HFF-Myc (cell line): ENCODE results near the gene PPL.

Source experiments
- DNase-seq: peaks from one replicate; pipeline ENCODE4 v3.0.0-alpha.2; 2011; ENCODE audit warnings: low read depth; ENCODE audit errors: extremely low read depth
- H3K4me3 ChIP-seq: replicated peaks from 2 replicates; pipeline ENCODE4 v1.5.1; 2011; ENCODE audit warnings: low read depth, mild to moderate bottlenecking, control low read depth, low read length
- TF ChIP-seq, protein P1 (sequence below): IDR thresholded peaks from 2 replicates; pipeline ENCODE4 v1.5.1; 2012; ENCODE audit warnings: mild to moderate bottlenecking, low read depth, low read length, control low read depth; ENCODE audit errors: missing control alignments

Gene PPL

DNA sequence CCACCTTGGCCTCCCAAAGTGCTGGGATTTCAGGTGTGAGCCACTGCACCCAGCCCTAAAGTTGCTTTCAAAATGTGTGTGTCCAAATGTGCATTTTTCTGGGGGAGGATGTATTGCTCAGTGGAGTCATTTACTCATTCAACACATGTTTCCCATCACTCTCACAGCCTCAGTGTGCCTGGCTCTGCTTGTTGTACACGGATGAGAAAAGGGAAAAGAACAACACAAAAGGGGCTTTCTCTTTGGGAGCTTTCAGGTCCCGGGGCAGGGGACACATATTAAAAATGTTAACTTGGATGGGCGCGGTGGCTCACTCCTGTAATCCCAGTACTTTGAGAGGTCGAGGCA is 1.7 kb upstream of the PPL start:
- TF ChIP-seq, protein P1, sequence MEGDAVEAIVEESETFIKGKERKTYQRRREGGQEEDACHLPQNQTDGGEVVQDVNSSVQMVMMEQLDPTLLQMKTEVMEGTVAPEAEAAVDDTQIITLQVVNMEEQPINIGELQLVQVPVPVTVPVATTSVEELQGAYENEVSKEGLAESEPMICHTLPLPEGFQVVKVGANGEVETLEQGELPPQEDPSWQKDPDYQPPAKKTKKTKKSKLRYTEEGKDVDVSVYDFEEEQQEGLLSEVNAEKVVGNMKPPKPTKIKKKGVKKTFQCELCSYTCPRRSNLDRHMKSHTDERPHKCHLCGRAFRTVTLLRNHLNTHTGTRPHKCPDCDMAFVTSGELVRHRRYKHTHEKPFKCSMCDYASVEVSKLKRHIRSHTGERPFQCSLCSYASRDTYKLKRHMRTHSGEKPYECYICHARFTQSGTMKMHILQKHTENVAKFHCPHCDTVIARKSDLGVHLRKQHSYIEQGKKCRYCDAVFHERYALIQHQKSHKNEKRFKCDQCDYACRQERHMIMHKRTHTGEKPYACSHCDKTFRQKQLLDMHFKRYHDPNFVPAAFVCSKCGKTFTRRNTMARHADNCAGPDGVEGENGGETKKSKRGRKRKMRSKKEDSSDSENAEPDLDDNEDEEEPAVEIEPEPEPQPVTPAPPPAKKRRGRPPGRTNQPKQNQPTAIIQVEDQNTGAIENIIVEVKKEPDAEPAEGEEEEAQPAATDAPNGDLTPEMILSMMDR, result no peak
- no peak for DNase-seq
- no peak overlapping the region for H3K4me3 ChIP-seq

DNA sequence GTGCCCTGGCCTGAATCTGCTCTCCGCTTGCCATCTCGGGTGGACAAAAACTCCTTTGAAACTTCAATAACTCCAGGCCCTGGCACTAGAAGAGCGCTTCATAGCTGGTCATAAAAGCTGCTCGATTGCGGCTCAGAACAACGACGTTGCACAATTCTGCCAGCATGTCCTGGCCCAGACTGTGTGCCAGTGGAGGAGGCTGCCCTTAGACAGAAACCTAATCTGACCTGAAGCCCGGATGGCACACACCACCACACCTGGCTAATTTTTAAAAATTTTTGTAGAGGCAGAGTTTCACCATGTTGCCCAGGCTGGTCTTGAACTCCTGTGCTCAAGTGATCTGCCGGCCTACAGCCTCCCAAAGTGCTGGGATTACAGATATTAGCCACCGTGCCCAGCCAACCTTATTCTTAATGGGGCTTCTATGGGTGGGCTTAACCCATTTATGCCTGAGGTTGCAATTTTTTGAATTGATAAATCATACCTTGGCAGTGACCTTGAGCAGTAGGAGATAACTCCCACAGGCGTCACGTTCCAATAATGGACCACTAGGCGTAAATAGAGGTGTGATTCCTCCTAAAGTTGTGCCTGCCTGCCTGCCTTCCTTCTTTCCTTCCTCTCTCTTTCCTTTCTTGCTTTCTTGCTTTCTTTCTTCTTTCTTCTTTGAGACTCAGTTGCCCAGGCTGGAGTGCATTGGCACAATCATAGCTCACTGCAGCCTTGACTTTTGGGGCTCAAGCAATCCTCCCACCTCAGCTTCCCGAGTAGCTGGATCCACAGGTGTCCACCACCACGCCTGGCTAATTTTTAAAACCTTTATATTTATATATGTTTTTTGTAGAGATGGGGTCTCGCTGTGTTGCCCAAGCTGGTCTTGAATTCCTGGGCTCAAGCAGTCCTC is 1.1 kb upstream of the PPL start:
- H3K4me3 ChIP-seq, result no peak overlapping the region
- TF ChIP-seq, protein P1, result no peak
- no peak for DNase-seq

DNA sequence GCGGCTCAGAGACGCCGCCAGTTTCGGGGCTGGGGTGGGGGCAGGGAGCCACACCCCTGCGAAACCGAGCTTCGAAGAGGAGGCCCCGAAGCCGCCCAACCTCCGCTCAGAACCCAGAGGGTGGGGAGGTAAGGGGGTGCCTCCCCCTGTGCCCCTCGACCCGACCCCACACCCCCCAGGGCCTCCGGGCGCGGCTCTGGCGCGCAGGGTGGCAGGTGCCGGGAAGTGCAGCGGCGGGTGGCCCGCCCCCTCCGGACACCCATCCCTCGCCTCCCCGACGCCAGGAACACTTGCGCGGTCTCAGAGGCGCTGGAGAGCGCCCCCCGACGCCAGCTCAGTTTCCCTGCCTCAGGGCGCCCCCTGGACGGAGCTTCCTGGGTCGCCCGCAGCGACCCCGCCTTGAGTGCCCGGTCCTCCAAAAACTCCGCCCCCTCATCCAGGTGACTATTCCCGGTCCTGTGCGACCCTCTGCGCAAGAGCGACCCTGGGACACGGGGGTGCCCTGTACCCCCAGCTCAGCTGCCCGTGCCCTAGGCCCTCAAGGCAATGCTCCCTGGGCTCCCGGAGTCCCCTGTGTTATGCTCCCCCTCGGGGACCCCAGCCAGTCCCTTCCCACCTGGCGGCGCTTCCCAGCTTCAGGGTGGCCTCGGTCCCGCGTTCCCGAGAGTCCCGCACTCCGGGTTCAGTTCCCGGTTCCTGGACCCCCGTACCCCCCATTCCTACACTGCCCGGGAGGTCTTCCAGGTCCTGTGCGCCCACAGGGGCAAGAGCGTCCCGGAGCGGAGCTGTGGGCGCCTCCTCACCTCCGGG is 562 bp downstream of the PPL start:
- DNase-seq, result no peak
- peak overlapping the region; percentile 49 for H3K4me3 ChIP-seq
- TF ChIP-seq, protein P1, result peak; percentile 10

DNA sequence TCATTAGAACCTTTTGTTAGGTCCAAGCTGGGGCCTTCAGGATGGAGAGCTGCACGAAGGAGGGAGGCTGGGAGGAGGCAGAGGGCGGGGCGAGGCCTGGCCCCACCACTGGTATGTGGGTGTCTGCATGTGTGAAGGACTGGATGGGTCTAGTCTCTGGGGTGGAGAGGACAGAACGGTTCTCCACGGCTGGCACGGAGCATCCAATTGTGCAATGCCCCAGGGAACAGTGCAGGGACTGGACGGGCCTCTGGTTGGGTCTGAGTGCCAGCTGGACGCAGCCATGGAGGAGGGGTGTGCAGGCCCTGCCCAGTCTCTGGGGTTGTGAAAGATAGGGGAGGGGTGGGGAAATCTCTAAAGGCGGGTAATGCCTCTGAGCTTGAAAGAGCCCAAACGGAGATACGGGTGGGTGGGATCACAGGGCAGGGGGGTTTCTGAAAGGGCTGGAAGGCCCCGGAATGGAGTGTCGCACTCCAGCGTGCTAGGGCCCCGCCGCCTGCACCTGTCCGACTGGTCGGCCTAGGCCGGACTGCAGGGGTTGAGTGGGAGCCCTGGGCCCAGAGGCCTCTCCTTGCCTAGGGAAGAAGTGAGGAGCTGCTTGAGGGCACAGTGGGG is 1.6 kb downstream of the PPL start:
- DNase-seq, result no peak
- TF ChIP-seq, protein P1, result no peak
- H3K4me3 ChIP-seq, result no peak overlapping the region

DNA sequence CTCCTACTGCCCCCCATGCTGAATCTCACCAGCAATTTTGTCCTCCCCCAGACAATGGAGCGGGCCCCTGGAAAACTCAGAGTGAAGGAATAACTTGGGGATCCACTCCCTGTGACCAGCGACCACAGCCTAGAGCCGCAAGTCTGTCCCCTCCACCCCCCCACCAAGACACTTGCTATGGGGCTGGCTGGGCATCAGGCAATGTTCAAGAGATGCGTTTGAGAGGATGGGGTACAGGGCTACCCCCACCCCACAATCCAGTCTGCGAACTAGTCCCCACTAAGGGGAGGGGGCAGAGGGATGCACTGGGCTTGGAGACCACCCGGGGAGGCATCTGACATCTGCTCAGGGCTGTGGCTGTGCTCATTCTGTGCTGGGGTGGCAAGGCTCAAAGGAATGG is 2.4 kb downstream of the PPL start:
- DNase-seq, result no peak
- TF ChIP-seq, protein P1, result no peak
- H3K4me3 ChIP-seq, result no peak overlapping the region

DNA sequence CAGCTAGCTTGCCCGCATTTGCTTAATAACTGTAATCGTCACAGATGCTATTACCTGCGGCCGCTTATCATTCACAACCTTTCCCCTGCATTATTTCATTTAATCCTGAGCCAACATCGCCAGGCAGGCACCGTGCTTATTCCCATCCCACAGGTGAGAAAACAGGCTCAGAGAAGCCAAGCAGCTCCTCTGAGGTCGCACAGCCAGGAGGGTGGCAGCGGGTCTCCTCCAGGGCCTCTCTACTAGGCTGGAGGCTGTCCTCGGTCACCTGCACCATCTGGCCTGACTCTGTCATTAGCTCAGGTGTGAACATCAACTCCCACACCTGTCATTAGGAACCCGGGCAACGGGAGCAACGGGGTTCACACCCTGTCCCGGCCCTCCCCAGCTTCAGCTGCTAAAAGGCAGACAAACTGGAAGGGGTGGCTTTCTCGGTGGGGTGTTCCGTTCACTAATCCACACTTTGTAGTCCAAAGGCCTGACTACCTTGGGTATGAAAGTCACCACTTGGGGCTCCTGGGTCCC is 3.0 kb downstream of the PPL start:
- no peak overlapping the region for H3K4me3 ChIP-seq
- DNase-seq, result no peak
- TF ChIP-seq, protein P1, result no peak
